HG02973 (cell line): ENCODE data around the gene SUV39H1.
"Not testable (repeated sequence)": the region's sequence is repeated elsewhere in the genome, so short reads cannot be mapped to it uniquely, and the experiment has no call there.

ENCODE experiments used
- ATAC-seq: cut with Tn5 transposase; IDR thresholded peaks from one replicate; pipeline ENCODE4 v1.9.1; 2021; ENCODE audit warnings: moderate library complexity; ENCODE audit not compliant: unreplicated experiment

SUV39H1 gene

GRCh38 chrX:48685416-48685815 is 11.1 kb upstream of the SUV39H1 start:
- no peak for ATAC-seq

GRCh38 chrX:48688531-48689150 is 7.9 kb upstream of the SUV39H1 start:
- ATAC-seq = no peak

GRCh38 chrX:48689208-48689920 is 7.2 kb upstream of the SUV39H1 start:
- ATAC-seq = no peak

GRCh38 chrX:48691746-48692145 is 4.8 kb upstream of the SUV39H1 start:
- ATAC-seq = not testable (repeated sequence)

- no peak for ATAC-seq
Measured at GRCh38 chrX:48694776-48695533, 1.6 kb upstream of the SUV39H1 start.

- ATAC-seq = no peak
Measured at GRCh38 chrX:48695534-48695896, 1.0 kb upstream of the SUV39H1 start.

GRCh38 chrX:48695925-48696300 is 621 bp upstream of the SUV39H1 start:
- no peak for ATAC-seq

- no peak for ATAC-seq
Measured at GRCh38 chrX:48696909-48697727, 584 bp downstream of the SUV39H1 start.

- ATAC-seq = no peak
Measured at GRCh38 chrX:48698306-48698705, 1.8 kb downstream of the SUV39H1 start.

- no peak for ATAC-seq
Measured at GRCh38 chrX:48700246-48700645, 3.7 kb downstream of the SUV39H1 start.

- ATAC-seq = no peak
Measured at GRCh38 chrX:48700951-48701653, 4.6 kb downstream of the SUV39H1 start.

- ATAC-seq = no peak
Measured at GRCh38 chrX:48702032-48702431, 5.5 kb downstream of the SUV39H1 start.

GRCh38 chrX:48702716-48703115 is 6.2 kb downstream of the SUV39H1 start:
- ATAC-seq = no peak

GRCh38 chrX:48703228-48703627 is 6.7 kb downstream of the SUV39H1 start:
- ATAC-seq = no peak

- no peak for ATAC-seq
Measured at GRCh38 chrX:48703642-48704481, 7.3 kb downstream of the SUV39H1 start.

- no peak for ATAC-seq
Measured at GRCh38 chrX:48705871-48706270, 9.3 kb downstream of the SUV39H1 start.

- no peak for ATAC-seq
Measured at GRCh38 chrX:48709522-48710112, 13.1 kb downstream of the SUV39H1 start.

GRCh38 chrX:48711162-48711928 is 14.8 kb downstream of the SUV39H1 start:
- no peak for ATAC-seq
